ENCODE measurements around the gene PSMB5.
"Not testable (repeated sequence)": the region's sequence is repeated elsewhere in the genome, so short reads cannot be mapped to it uniquely, and the experiment has no call there.

Gene PSMB5

DNA sequence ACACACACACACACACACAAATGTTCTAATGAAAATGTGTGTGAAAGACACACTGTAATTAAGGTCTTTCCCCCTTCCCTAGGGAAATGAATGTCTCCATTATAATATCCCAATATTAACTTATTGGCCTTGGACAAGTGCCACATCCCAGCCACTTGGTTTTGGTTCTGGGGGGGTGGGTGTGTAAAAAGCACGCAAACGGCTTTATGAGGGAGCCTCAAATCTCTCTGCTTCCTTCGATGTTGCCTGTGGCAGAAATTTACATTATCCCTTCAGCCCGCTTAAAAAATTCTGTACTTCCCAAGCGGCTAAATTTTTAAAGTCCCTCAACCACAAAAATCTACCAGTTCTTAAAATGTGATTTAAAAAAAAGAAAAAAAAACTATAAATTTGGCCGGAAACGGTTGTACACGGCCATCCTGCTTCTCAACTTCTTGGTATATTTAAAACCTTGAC is 25.2 kb downstream of the PSMB5 start:
- Histone ChIP-seq H3K9me3 (ENCODE audit: insufficient read depth, low read depth, low read length) (no peaks in the 10 kb centered on the region), H3K36me3 (ENCODE audit: insufficient read depth, low read length) (no peaks in the 10 kb centered on the region), H3K9ac (ENCODE audit: low read depth, low read length) (peak overlapping the region; percentile 62; the same call in 1 of the 2 replicates), H3K4me1 (ENCODE audit: insufficient read depth, low read length) (peaks cover 21% of the 10 kb centered on the region), H3K27me3 (ENCODE audit: insufficient read depth, low read length) (no peaks in the 10 kb centered on the region), H3K27ac (ENCODE audit: low read depth, low read length) (no peak overlapping the region), H3K4me3 (ENCODE audit: low read length) (peak overlapping the region; percentile 59)
- 60% methylated on average over 8 of the region's 8 CpGs for WGBS

DNA sequence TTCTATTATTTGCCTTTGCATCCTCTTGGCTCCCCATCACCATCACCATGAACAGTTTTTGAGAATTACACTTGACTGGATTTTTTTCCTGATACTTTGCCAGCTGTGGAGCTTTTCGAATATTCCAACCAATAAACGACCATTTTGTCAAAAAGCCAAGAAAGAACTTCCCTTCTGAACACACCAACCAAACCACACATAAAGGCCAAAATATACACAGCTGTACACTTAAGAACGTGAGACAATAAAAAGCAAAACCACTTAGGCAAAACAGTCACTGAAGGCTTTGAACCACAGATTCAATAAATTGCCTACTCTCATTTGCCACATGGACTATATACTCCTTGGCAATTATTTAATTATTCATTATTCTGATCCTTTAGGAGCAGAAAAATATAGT is 25.9 kb downstream of the PSMB5 start:
- Histone ChIP-seq H3K4me3 (ENCODE audit: low read length) (no peak overlapping the region), H3K9me3 (ENCODE audit: insufficient read depth, low read depth, low read length) (no peaks in the 10 kb centered on the region), H3K36me3 (ENCODE audit: insufficient read depth, low read length) (no peaks in the 10 kb centered on the region), H3K27ac (ENCODE audit: low read depth, low read length) (no peak overlapping the region), H3K27me3 (ENCODE audit: insufficient read depth, low read length) (no peaks in the 10 kb centered on the region), H3K4me1 (ENCODE audit: insufficient read depth, low read length) (peaks cover 21% of the 10 kb centered on the region), H3K9ac (ENCODE audit: low read depth, low read length) (no peak overlapping the region)
- WGBS, result 94% methylated on average over 3 of the region's 3 CpGs

DNA sequence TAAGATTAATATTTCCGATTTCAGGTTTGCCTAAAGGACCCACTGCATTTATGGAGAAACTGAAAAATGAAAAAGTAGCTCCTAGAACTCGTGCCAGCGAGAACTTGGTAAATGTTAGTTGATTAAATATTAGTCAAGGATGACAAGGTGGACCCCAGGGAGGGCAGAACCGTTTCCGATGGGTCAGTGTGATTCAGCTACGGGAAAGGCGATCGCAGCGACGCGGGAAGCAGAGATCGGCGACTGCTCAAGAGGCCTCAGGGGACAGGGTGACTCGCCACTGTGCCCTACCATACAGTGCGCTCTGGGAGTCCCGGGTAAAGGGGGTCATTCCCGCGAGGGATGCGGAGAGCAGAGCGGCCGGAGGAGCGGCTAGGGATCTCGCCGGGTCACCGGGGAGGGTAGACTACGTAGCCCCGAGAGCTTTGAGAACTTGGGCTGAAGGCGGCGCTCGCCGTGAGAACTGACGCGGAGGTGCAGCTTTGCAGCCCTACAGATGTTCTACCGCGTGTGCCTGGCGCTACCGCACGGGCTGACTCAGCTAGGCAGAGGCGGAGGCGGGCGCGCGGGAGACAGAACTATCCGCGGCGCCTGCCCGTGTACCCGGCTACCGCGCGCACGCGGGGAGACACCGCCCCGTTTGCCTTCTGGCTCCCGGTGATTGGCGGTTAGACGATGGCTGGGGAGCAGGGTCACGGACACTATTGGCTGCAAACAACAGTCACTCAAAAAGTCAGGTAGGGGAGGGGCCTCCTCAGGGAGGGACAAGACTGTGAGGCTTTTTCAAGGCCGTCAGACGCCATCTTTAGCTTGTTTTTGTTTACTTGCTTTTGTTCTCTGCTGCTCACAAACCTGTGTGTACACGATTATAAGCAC is 27.9 kb downstream of the PSMB5 start:
- Histone ChIP-seq H3K36me3 (ENCODE audit: insufficient read depth, low read length) (no peaks in the 10 kb centered on the region), H3K27me3 (ENCODE audit: insufficient read depth, low read length) (no peaks in the 10 kb centered on the region), H3K9me3 (ENCODE audit: insufficient read depth, low read depth, low read length) (no peaks in the 10 kb centered on the region), H3K4me3 (ENCODE audit: low read length) (peak overlapping the region; percentile 75), H3K4me1 (ENCODE audit: insufficient read depth, low read length) (peaks cover 21% of the 10 kb centered on the region), H3K27ac (ENCODE audit: low read depth, low read length) (peak overlapping the region; percentile 92), H3K9ac (ENCODE audit: low read depth, low read length) (peak overlapping the region; percentile 92)
- WGBS, result 1% methylated on average over 62 of the region's 62 CpGs

DNA sequence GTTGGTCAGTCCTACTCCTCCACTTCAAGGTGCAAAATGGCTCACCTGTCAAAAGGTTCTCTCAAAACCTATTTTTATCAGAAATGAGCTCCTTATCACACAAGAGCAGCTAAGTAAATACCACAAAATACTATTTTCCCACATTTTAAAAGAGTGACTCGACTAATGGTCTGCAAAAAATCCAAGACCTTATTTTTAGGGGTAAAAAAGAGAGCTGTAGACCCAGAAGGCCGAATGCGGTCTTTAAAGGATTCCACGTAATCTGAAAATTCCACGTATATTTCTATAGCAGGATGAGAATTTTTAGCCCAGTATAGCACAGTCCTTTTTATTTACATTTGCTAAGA is 28.5 kb downstream of the PSMB5 start:
- peak overlapping the region; percentile 92 for H3K9ac ChIP-seq (ENCODE audit: low read depth, low read length)
- WGBS, result 96% methylated on average over 4 of the region's 5 CpGs
- no peaks in the 10 kb centered on the region for H3K9me3 ChIP-seq (ENCODE audit: insufficient read depth, low read depth, low read length)
- H3K27ac ChIP-seq (ENCODE audit: low read depth, low read length), result peak overlapping the region; percentile 92
- H3K4me3 ChIP-seq (ENCODE audit: low read length), result peak overlapping the region; percentile 75
- no peaks in the 10 kb centered on the region for H3K27me3 ChIP-seq (ENCODE audit: insufficient read depth, low read length)
- H3K4me1 ChIP-seq (ENCODE audit: insufficient read depth, low read length), result peaks cover 21% of the 10 kb centered on the region
- H3K36me3 ChIP-seq (ENCODE audit: insufficient read depth, low read length), result no peaks in the 10 kb centered on the region

DNA sequence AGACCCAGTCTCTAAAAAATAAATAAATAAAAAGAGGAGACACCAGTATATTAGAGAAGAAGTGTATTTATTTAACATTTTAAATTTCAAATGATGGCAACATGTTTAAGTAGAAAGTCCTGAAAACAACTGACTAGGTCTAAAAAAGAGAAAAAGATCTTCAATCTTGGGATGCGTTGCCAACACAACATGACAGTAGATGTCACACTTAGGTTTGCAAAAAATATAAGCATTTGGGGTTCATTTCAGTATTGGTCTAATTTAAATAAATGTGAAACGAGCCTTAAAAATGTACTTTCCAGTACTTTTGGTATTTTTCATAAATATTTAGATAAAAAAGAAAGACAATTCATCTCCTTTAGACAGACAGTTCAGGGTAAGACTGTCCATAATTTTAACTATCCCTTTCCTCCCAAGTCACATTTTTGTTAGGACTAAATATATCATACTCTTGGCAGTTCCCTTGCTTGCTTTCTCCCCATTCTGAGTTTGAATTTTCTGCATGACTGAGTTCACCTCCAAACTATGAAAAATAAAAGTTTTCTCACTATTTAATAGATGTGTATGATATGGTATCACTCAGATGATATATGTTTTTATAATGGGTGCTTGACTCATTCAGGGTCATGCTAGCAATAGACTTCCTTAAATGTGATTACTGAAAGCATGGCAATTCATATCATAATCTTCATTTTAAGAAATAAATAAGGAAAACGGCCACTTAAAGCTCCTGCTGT is 29.1 kb downstream of the PSMB5 start:
- H3K9ac ChIP-seq (ENCODE audit: low read depth, low read length), result peak overlapping the region; percentile 92; the same call in 1 of the 2 replicates

DNA sequence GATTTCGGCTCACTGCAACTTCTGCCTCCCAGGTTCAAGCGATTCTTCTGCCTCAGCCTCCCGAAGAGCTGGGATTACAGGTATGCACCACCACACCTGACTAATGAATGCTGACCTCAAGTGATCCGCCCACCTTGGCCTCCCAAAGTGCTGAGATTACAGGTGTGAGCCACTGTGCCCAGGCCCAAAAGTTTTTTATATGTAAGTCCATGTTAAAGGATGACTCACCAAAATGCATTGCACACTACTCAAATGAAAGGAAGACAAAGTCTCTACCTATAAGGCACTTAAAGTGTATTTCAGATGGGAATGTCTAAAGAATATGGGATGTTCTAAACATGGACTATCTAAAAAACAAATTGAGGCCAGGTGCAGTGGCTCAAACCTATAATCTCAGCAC is 30.4 kb downstream of the PSMB5 start:
- H3K4me1 ChIP-seq (ENCODE audit: insufficient read depth, low read length), result peaks cover 11% of the 10 kb centered on the region
- H3K4me3 ChIP-seq (ENCODE audit: low read length); H3K27me3 ChIP-seq (ENCODE audit: insufficient read depth, low read length); H3K27ac ChIP-seq (ENCODE audit: low read depth, low read length); H3K9ac ChIP-seq (ENCODE audit: low read depth, low read length); H3K36me3 ChIP-seq (ENCODE audit: insufficient read depth, low read length); H3K9me3 ChIP-seq (ENCODE audit: insufficient read depth, low read depth, low read length): not testable (repeated sequence)
- WGBS, result 94% methylated on average over 4 of the region's 4 CpGs

More for the DNA sequence above, 29.1 kb downstream of the PSMB5 start:
- 94% methylated on average over 3 of the region's 3 CpGs for WGBS
- H3K36me3 ChIP-seq (ENCODE audit: insufficient read depth, low read length), result no peaks in the 10 kb centered on the region
- no peak overlapping the region for H3K27ac ChIP-seq (ENCODE audit: low read depth, low read length)
- peak overlapping the region; percentile 75; the same call in 1 of the 2 replicates for H3K4me3 ChIP-seq (ENCODE audit: low read length)
- no peaks in the 10 kb centered on the region for H3K9me3 ChIP-seq (ENCODE audit: insufficient read depth, low read depth, low read length)
- peaks cover 21% of the 10 kb centered on the region for H3K4me1 ChIP-seq (ENCODE audit: insufficient read depth, low read length)
- no peaks in the 10 kb centered on the region for H3K27me3 ChIP-seq (ENCODE audit: insufficient read depth, low read length)

DNA sequence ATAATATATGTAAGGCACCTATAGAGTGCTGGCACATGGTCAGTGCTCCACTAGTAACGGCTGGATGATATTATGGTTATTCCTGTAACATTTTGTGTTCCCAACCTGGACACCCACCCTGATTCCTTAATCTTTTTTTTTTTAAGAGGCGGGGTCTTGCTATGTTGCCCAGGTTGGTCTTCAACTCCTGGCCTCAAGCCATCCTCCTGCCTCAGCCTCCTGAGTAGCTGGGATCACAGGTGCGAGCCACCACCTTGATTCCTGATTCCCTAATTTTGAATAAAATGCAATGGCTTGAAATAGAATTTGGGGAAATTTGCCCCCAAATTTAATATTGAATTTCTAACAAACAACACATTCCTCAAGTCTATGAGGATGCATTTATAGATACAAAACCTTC is 32.1 kb downstream of the PSMB5 start:
- H3K36me3 ChIP-seq (ENCODE audit: insufficient read depth, low read length), result no peaks in the 10 kb centered on the region; the same call in 1 of the 2 replicates
- 98% methylated on average over 2 of the region's 3 CpGs for WGBS
- no peak overlapping the region for H3K27ac ChIP-seq (ENCODE audit: low read depth, low read length)
- H3K4me1 ChIP-seq (ENCODE audit: insufficient read depth, low read length), result peaks cover 9% of the 10 kb centered on the region
- no peaks in the 10 kb centered on the region for H3K9me3 ChIP-seq (ENCODE audit: insufficient read depth, low read depth, low read length)
- H3K9ac ChIP-seq (ENCODE audit: low read depth, low read length), result no peak overlapping the region
- no peaks in the 10 kb centered on the region for H3K27me3 ChIP-seq (ENCODE audit: insufficient read depth, low read length)
- H3K4me3 ChIP-seq (ENCODE audit: low read length), result no peak overlapping the region

DNA sequence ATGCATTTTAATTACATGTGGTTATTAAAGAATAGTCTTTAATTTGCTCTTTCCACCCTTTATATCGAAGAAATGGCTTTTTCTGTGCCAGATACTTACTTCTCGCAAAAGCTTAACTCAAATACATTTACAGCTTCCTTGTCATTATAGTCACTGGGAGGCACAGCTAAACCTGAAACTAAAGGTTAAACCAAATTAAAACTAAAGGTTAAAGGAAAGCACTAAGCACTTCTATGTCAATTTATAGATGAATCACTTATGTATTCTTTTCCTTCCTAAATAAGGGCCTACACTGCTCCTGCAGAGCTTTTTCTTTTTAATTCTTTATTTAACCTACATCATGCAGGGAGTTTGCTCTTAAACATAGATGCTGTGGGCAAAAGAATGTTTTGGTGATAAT is 33.8 kb downstream of the PSMB5 start:
- H3K4me3 ChIP-seq (ENCODE audit: low read length), result no peak overlapping the region
- no peaks in the 10 kb centered on the region for H3K27me3 ChIP-seq (ENCODE audit: insufficient read depth, low read length)
- no peaks in the 10 kb centered on the region for H3K9me3 ChIP-seq (ENCODE audit: insufficient read depth, low read depth, low read length)
- WGBS, result 91% methylated on average over 2 of the region's 2 CpGs
- no peak overlapping the region for H3K9ac ChIP-seq (ENCODE audit: low read depth, low read length)
- no peaks in the 10 kb centered on the region; the same call in 1 of the 2 replicates for H3K4me1 ChIP-seq (ENCODE audit: insufficient read depth, low read length)
- H3K36me3 ChIP-seq (ENCODE audit: insufficient read depth, low read length), result no peaks in the 10 kb centered on the region; the same call in 1 of the 2 replicates
- no peak overlapping the region for H3K27ac ChIP-seq (ENCODE audit: low read depth, low read length)

DNA sequence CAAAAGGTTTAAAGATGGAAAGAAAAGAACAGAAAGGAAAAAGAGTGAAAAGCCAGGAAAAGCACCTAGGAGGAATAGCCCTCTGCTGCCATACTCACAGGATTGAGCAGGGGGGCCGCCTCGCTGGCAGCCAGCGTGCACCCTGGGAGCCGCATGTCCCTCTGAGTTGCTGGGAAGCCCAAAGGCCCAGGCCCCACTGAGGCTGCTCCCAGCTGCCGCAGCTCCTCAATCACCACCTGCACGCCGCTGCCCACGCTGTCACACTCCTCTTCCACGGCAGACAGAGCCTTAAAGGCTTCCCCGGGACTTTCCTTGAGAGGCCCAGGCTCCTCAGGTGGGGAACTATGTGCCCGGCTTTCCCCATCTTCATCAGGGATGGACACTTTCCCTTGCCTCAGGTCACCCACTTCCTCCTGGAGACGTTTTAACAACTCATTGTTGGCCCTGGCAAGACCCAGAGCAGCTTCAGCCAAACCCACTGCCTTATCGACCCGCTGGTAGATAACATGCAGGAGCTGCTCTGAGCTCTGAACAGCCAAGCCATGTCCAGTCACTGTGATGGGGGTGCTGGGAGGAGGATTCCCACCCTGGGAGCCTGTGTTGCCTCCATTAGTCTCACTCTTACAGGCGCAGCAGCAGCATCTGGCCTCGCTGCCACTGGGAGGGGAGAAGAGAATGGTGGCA is 36.2 kb downstream of the PSMB5 start:
- no peak overlapping the region for H3K9ac ChIP-seq (ENCODE audit: low read depth, low read length)
- WGBS, result 92% methylated on average over 16 of the region's 16 CpGs

DNA sequence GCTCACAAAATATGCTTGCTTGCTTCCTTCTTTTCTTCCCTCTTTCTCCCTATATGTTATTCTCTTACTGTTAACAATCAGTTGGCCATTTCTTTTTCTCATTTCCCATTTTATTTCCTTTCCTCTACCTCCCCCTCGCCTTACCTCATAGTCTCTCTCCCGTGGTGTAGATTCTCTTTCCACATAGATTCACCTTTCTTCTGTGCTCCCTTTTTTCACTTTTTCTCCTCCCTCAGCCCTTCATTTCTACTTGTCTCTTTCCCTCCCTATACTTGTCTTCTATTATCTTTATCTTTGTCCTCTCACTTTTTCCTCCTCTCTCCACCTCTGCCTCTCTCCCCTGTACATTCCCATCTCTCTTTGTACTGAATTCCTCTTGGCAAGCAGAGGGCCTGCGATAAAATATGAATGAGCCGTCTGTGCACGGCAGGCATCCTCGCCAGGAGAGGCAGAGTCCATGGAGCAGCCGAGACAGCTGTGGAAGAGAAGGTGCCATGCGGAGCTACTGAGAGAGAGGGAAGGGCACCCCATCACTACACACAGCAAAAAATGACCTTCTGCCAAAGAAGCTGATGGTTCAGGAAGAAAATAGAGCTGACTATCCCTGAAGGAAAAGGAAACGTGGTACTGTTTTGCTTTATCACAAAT is 36.9 kb downstream of the PSMB5 start:
- 86% methylated on average over 8 of the region's 9 CpGs for WGBS
- no peak overlapping the region for H3K27ac ChIP-seq (ENCODE audit: low read depth, low read length)
- H3K36me3 ChIP-seq (ENCODE audit: insufficient read depth, low read length), result no peaks in the 10 kb centered on the region; the same call in 1 of the 2 replicates

More for the DNA sequence above, 36.2 kb downstream of the PSMB5 start:
- no peaks in the 10 kb centered on the region for H3K9me3 ChIP-seq (ENCODE audit: insufficient read depth, low read depth, low read length)
- H3K36me3 ChIP-seq (ENCODE audit: insufficient read depth, low read length), result no peaks in the 10 kb centered on the region; the same call in 1 of the 2 replicates
- H3K4me3 ChIP-seq (ENCODE audit: low read length), result no peak overlapping the region
- H3K27ac ChIP-seq (ENCODE audit: low read depth, low read length), result no peak overlapping the region
- no peaks in the 10 kb centered on the region for H3K27me3 ChIP-seq (ENCODE audit: insufficient read depth, low read length)
- peaks cover 5% of the 10 kb centered on the region for H3K4me1 ChIP-seq (ENCODE audit: insufficient read depth, low read length)

More for the DNA sequence above, 36.9 kb downstream of the PSMB5 start:
- Histone ChIP-seq H3K4me3 (ENCODE audit: low read length) (no peak overlapping the region), H3K9me3 (ENCODE audit: insufficient read depth, low read depth, low read length) (no peaks in the 10 kb centered on the region), H3K27me3 (ENCODE audit: insufficient read depth, low read length) (no peaks in the 10 kb centered on the region), H3K4me1 (ENCODE audit: insufficient read depth, low read length) (peaks cover 5% of the 10 kb centered on the region), H3K9ac (ENCODE audit: low read depth, low read length) (no peak overlapping the region)

Measured in HUES64 (cell line).